Measurements from ENCODE around the gene PLS3.
"Not testable (repeated sequence)": the region's sequence is repeated elsewhere in the genome, so short reads cannot be mapped to it uniquely, and the experiment has no call there.

The PLS3 gene

GRCh38 chrX:115609621-115610020 is 48.6 kb downstream of the PLS3 start:
- DNase-seq (ENCODE audit: low read depth) = no peak

- DNase-seq (ENCODE audit: low read depth) = no peak
These were observed 56.1 kb downstream of the PLS3 start for GRCh38 chrX:115616943-115617563.

GRCh38 chrX:115622534-115622933 is 61.6 kb downstream of the PLS3 start:
- no peak for DNase-seq (ENCODE audit: low read depth)

- DNase-seq (ENCODE audit: low read depth) = no peak
These were observed 63.9 kb downstream of the PLS3 start for GRCh38 chrX:115624916-115625315.

GRCh38 chrX:115625572-115626301 is 64.8 kb downstream of the PLS3 start:
- DNase-seq (ENCODE audit: low read depth) = no peak

- no peak for DNase-seq (ENCODE audit: low read depth)
These were observed 69.2 kb downstream of the PLS3 start for GRCh38 chrX:115630204-115630603.

- DNase-seq (ENCODE audit: low read depth) = no peak
These were observed 71.5 kb downstream of the PLS3 start for GRCh38 chrX:115632455-115632854.

- not testable (repeated sequence) for DNase-seq (ENCODE audit: low read depth)
These were observed 72.4 kb downstream of the PLS3 start for GRCh38 chrX:115633397-115633796.

- no peak for DNase-seq (ENCODE audit: low read depth)
These were observed 78.4 kb downstream of the PLS3 start for GRCh38 chrX:115639334-115639880.

- no peak for DNase-seq (ENCODE audit: low read depth)
These were observed 81.3 kb downstream of the PLS3 start for GRCh38 chrX:115642311-115642710.

- no peak for DNase-seq (ENCODE audit: low read depth)
These were observed 82.0 kb downstream of the PLS3 start for GRCh38 chrX:115642895-115643530.

GRCh38 chrX:115644397-115644796 is 83.4 kb downstream of the PLS3 start:
- not testable (repeated sequence) for DNase-seq (ENCODE audit: low read depth)

GRCh38 chrX:115649461-115650063 is 88.6 kb downstream of the PLS3 start:
- DNase-seq (ENCODE audit: low read depth) = no peak

- no peak for DNase-seq (ENCODE audit: low read depth)
These were observed 89.5 kb downstream of the PLS3 start for GRCh38 chrX:115650449-115650848.

GRCh38 chrX:115650916-115651315 is 89.9 kb downstream of the PLS3 start:
- DNase-seq (ENCODE audit: low read depth) = no peak

- no peak for DNase-seq (ENCODE audit: low read depth)
These were observed 91.2 kb downstream of the PLS3 start for GRCh38 chrX:115652221-115652620.

GRCh38 chrX:115665122-115665521 is 104.1 kb downstream of the PLS3 start:
- DNase-seq (ENCODE audit: low read depth) = no peak

- DNase-seq (ENCODE audit: low read depth) = no peak
These were observed 118.5 kb downstream of the PLS3 start for GRCh38 chrX:115679460-115679859.

- DNase-seq (ENCODE audit: low read depth) = no peak
These were observed 126.6 kb downstream of the PLS3 start for GRCh38 chrX:115687595-115687994.

- no peak for DNase-seq (ENCODE audit: low read depth)
These were observed 129.0 kb downstream of the PLS3 start for GRCh38 chrX:115689931-115690330.

GRCh38 chrX:115690511-115691216 is 129.7 kb downstream of the PLS3 start:
- DNase-seq (ENCODE audit: low read depth) = peak; percentile 1

GRCh38 chrX:115693476-115693875 is 132.5 kb downstream of the PLS3 start:
- no peak for DNase-seq (ENCODE audit: low read depth)

Measured in stimulated activated CD8-positive, alpha-beta memory T cell treated with anti-CD3 and anti-CD28 coated beads, Interleukin-15, amount 100 ng/mL, for 1 hour (primary cell).